Frontal cortex (tissue), 4 donors: ENCODE data around the gene OR4D10. TPM values are rescaled to one million over a fixed set of nuclear protein-coding genes. Genes with fewer than 3 reads are reported as not detected.
"Not testable (repeated sequence)": the region's sequence is repeated elsewhere in the genome, so short reads cannot be mapped to it uniquely, and the experiment has no call there.

Source experiments
- DNase-seq, 2 donors: peaks; one replicate each; pipeline ENCODE4 v3.0.0; 2012; ENCODE audit warnings: low spot score in 2 of 2
- FAIRE-seq: peaks from 2 replicates; lab custom pipeline; 2012; peaks lifted over from hg19 to GRCh38; lab: Jason Lieb, UNC
- total RNA-seq: library from RNA; depleted of rRNA; stranded (reverse); fragments of >200 nt; gene quantifications from one replicate; pipeline ENCODE4 v1.2.3, GENCODE V29; 2014
- donor health status: control.
- donor health status: control.
- donor health status: control.

The OR4D10 gene
- not detected for total RNA-seq

DNA sequence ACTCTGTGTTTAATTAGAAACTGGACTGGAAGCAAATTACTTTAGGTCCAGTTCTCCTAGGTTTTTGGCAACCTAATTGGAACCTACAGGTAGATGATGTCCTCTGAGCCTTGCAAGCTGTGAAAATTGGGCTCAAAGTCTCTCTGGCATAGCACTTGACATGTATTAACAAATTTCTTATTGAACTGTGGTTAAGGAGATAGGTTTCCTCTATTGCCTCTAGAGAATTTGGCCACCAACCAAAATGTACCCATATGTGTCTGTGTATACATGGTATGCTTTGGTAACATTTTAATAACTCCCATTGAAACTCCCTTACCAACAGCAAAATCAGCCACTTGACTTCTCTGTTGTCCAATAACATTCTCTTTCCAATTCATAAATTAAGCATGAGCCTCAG, at the start of gene OR4D10:
Gene OR4D10, plus strand, starts transcription at position 301 of the 400 bp plus-strand sequence. CDS start 4,115 bp downstream, outside the sequence.
- FAIRE-seq = no peak
- DNase-seq = no peak

DNA sequence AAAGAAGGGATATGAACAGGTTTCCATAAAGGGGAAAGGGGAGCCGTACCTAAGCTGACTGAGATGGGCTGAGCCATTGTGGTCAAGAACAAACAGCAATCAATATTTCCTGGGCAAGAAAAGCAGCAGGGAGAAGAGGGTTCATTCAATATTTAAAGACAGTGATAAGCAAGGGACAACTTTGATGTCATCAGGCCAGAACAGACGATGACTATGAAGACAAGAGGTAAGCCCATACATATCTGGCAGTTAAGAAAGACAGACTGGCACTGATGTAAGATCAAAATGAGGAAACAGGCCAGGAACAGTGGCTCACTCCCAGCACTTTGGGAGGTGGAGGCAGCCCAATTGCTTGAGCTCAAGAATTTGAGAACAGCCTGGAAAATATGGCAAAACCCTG, 49.3 kb upstream of the OR4D10 start:
- DNase-seq (no peak), FAIRE-seq (no peak)

DNA sequence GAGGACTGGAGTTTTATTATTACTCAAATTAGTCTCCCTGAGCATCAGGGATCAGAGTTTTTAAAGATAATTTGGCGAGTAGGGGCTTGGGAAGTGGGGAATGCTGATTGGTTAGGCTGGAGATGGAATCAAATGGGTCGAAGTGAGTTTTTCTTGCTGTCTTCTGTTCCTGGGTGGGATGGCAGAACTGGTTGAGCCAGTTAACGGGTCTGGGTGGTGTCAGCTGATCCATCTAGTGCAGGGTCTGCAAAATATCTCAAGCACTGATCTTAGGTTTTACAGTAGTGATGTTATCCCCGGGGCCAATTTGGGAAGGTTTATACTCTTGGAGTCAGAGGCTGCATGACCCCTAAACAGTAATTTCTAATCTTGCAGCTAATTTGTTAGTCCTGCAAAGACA, 48.0 kb upstream of the OR4D10 start:
- FAIRE-seq (no peak), DNase-seq (no peak)

DNA sequence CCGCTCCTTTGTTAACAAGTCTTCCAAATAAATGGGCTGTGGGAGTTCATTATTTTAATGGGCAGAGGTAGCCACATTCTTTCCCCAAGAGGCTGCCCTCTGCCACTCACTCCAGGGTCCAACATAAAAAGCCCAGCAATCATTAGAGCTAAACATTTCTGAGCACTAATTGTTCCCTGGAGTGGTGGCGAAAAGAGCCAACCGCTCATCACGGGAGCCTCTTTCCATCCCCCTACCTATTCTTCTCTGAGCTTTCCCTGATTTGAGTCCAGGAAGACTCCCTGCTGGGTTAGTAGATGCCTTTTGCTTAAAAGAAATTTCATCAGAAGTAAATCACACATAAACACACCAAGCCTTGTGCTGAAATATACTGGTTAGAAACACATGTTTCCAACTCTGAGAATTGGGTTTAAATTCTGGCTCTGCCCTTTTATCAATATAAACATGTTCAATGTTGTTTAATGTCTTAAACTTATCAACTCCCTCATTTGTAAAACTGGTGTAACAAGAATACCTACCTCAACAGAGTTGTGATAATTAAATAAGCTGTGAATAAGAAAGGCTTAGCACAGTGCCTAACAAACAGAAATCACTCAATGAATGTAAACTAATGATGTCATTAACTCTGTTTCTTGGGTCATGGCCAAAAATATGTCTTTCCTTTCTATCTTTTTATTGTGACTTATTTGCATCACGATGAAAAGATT, 46.6 kb upstream of the OR4D10 start, which contains the start of gene OR5A2:
Gene OR5A2, minus strand, starts transcription at position 53 of the 707 bp plus-strand sequence. CDS start 3,460 bp downstream, outside the sequence.
- no peak for DNase-seq
- FAIRE-seq = no peak

DNA sequence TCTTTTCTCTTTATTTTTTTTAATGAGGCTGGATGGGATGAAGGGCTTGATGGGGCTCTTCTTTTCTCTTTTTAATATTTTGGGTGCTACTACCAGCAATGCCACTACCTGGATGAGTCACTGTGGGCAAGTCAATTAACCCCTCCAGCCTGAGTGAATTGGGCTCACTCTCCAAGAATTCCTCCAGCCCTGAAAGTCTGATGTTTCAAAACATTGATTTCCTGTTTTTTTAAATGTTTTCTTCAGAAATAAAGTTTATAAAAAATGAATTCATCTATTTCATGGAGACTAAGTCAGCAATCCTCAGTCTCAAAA, 46.1 kb upstream of the OR4D10 start:
- DNase-seq (no peak), FAIRE-seq (no peak)

DNA sequence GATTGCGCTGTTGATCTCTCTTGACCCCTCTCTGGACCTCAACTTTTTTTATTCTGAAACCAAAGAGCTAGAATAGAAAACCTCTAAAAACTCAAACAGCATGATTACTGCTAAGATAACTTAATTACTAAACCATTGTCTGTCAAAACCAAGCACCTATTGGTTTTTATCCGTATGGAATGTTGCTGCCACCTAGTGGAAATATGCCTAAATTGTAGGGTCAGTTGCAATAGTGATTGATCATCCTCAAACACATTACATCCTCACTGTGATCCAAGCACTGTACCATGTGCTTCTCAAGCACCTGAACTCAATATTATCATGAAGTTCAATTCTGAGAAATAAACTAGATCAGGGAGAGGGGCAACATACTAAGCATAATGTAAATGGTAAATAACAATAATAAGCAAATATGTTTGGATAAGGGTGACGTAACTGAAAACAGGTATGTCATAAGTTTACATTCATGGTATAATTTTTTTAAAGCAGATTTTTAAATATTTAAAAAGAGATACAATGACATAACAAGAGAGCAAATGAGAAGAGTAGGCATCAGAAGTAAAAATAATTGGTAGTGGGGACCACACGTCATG, 43.1 kb upstream of the OR4D10 start:
- DNase-seq = peak in 1 of 2 donors; percentile 35
- no peak for FAIRE-seq

DNA sequence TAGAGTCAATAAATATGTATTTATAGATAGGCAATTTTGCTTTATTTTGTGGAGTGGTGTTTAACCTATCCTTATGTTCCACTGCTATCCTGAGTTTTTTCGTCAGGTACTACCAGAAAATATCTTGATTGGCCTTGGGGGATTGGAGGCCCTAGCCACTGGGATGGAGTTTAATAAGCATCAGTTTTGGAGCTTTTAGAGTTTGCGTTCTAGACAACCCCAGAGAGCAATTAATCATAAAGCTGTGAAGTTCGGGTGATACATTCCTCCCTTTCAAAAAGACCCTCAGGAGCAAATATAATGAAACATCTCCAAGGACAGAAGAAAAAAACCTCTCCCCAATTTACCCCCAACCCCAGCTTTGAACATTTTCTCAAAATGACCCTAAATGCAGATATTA, 36.9 kb upstream of the OR4D10 start, which contains the start of gene OR5A1:
Gene OR5A1, plus strand, starts transcription at position 301 of the 400 bp plus-strand sequence. CDS start 6,700 bp downstream, outside the sequence.
- DNase-seq (no peak), FAIRE-seq (no peak)

DNA sequence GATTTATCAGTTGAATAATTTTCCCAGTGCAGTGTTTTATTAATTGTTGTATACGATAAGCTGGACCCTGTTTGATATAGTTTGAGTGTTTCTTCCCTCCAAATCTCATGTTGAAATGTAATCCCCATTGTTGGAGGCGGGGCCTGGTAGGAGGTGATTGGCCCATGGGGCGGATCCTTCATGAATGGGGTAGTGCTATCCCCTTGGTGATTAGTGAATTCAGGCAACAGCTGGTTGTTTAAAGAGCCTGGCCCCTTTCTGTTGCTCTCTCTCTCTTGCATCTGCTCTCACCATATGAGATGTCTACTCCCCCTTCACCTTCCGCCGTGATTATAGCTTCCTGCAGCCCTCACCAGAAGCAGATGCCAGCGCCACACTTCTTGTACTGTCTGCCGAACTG, 35.3 kb upstream of the OR4D10 start:
- DNase-seq (no peak), FAIRE-seq (no peak)

DNA sequence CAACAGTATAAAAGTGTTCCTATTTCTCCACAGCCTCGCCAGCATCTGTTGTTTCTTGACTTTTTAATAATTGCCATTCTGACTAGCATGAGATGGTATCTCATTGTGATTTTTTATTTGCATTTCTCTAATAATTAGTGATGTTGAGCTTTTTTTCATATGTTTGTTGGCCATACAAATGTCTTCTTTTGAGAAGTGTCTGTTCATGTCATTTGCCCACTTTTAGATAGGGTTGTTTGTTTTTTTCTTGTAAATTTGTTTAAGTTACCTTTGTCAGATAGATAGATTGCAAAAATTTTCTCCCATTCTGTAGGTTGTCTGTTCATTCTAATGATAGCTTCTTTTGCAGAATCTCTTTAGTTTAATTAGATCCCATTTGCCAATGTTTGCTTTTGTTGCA, 27.5 kb upstream of the OR4D10 start:
- not testable (repeated sequence) for DNase-seq, FAIRE-seq

DNA sequence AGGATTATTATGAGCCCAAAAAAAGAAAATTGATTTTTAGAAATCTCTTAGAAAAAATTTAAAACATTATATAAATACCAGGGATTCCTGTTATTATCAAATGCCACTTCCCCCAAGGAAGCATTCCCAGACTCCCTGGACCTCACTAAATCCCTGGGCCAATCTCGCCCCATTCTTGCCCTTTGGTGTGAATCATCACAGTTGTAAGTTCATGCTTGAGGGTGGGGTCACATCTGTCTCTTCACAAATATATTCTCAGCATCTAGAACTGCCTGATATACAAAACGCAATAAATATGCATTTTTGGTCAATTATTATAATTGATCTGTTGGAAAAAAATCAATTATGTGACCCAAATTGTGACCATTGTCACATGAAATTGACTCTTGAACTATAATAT, 24.6 kb upstream of the OR4D10 start:
- FAIRE-seq (no peak), DNase-seq (no peak)

DNA sequence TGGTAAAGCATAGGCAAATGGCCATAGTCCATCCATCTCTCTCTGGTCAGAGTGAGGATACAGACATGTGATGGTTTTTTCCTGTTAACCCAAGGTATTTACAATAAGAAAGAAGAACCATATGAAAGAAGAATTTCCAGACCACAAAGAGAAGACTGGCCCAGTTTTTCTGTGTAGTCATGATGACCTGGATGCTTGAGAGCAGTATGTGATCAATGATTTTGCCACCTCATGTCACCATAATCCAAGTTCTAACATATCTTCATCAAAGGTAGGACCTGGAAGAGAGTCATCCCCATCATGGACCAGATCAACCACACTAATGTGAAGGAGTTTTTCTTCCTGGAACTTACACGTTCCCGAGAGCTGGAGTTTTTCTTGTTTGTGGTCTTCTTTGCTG, 16.5 kb upstream of the OR4D10 start, which contains the start of gene OR4D6:
Gene OR4D6, plus strand, starts transcription at position 301 of the 400 bp plus-strand sequence. Its CDS starts 0 bp downstream, at position 301.
- FAIRE-seq (no peak), DNase-seq (no peak)

DNA sequence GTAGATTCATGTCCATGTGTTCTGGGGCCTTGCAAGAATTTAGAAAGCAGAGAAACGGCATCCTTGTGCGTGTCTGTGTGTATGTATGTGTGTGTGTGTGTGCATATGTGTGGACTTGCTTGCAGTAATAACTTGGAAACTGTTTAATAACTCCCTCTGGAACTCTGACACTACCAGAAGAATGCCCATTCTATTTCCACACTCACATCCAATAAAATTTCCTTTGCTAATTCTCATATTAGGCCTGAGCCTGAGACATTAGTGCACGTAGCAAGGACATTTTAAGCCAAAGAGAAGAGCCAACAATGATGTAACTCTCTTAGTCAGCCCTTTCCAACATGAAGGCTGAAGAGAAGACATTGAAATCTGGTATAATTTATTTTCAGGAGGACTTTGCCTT, 13.2 kb upstream of the OR4D10 start:
- no peak for FAIRE-seq
- DNase-seq = no peak

DNA sequence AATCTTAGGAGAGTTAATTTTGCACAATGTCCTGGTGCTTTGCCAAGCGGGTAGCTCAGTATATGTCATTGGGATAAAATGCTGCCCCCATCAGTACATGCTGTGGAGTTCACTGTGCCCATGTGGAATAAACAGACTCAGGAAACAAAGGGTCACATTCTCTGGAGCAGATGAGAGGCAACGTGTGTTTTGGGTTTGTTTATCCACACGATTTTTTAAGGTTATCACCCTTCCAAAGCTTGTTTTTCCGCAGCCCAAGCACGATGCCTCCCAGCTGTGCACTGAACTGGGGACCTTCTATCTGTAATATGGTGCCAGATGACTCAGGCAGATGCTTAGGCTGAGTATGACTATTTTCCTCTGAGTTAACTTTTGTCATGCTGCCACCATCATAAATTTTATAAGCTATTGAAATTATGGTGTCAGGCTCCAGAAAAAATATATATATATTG, 9.9 kb upstream of the OR4D10 start:
- DNase-seq = no peak

DNA sequence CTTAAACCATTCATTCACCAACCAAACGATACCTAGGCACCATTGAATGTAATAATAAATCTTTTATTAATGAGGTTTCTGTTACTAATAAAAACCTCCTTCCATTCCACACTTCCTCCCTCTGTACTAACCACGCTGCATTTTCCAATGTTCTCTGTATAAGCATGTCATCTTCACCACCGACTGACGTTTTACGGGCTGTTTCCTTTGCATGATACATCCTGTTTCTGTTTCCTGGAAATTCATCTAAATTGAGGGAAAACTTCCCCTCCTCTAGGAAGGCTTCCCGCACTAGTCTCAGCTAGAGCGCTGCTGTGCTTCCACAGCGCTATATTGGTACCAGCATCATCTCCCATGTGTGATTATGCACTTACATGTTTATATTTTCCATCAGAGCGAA, 2.1 kb downstream of the OR4D10 start:
- DNase-seq (no peak), FAIRE-seq (no peak)

More for the DNA sequence above, 9.9 kb upstream of the OR4D10 start:
- no peak for FAIRE-seq

DNA sequence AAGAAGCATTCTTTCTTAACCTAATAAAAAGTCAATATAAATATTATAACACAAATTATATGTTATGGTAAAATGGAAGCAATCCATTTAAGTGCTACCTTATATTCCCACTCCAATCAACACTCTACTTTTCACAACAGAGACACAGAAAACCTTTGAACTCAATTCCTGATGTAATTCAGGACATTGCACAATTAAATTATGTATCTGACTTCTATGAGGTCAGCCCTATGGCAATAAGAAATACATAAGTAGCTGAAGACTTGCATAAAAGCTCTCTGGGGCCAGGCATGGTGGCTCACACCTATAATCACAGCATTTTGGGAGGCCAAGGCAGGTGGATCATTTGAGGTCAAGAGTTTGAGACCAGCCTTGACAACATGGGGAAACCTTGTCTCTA, 6.8 kb downstream of the OR4D10 start:
- no peak for FAIRE-seq
- DNase-seq = no peak

DNA sequence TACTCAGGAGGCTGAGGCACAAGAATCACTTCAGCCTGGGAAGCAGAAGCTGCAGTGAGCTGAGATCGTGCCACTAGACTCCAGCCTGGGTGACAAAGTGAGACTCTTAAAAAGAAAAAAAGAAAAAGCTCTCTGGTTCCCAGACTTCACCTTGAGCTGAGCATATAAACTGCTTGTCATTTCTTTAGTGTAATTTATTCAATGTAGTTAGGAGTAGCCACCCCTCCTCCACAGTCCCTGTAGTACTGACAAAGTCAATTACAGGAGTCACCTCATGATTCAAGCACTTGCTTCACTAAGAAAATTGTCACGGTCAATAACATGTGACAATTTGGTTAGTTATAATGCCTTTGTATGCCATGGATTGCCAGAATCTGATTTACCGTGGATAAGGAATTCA, 7.2 kb downstream of the OR4D10 start:
- no peak for DNase-seq
- no peak for FAIRE-seq

DNA sequence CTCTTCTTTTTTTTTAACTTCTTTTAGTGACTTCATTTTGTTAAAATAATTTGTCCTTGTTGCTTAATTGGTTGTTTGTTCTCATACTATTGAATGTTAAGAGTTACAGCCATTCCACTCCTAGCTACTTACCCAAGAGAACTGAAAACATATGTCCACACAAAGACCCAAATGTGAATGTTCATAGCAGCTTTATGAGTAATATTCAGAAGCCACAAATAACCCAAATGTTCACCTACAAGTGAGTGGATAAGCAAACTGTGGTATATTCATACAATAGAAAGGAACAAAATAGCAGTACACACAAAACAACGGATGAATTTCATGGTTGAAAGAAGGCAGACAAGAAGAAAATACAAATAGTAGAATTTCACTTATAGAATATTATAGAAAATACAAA, 28.8 kb downstream of the OR4D10 start:
- DNase-seq = no peak
- FAIRE-seq = no peak

DNA sequence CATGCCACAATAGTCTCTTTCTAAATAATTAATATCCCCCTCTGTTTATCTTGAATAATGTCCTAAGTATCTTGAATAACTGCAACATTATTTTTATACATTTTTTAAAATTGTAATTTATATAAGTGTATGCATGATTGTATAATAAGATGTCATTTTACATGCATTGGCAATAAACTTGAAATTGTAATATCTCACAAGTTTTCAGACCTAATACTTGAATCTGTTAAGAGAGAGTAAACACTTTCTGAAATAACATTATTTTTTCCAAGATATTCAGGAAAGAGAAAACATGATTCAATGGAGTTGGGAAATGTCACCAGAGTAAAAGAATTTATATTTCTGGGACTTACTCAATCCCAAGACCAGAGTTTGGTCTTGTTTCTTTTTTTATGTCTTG, 30.2 kb downstream of the OR4D10 start, which contains the start of gene OR4D11:
Gene OR4D11, plus strand, starts transcription at position 301 of the 400 bp plus-strand sequence. Its CDS starts 0 bp downstream, at position 301.
- FAIRE-seq (peak; percentile 28), DNase-seq (no peak)

DNA sequence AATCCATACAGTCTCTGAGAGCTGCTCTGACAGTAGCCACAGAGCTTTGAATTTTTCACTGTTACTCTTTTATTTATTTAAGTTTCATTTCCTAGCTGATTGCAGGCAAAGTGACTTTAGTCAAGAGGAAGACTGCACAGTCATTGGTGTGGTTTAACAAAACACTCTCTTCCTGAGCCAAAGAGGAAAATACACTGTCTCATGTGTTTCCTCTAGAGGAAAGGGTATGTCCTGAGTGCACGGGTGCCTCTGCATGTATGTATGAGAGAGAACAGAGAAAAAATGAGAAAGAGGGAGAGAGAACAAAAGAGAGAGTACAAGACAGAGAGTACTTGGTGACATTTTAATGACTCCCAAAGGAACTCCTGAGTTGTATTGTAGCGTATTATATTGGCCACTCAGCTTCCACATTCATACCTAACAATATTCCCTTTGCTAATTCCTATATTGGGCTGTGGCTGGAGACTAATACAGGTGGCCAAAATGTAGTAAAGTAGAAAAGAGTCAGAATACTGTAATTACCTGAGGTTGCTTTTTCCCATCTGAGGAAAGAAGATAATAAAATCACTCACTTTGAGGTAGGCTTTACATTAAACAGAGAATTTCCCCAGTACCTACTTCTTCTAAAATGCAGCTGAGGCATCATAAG, 38.0 kb downstream of the OR4D10 start, which contains the start of gene OR4D9:
Gene OR4D9, plus strand, starts transcription at position 599 of the 649 bp plus-strand sequence. CDS start 3,374 bp downstream, outside the sequence.
- DNase-seq (no peak), FAIRE-seq (no peak)

DNA sequence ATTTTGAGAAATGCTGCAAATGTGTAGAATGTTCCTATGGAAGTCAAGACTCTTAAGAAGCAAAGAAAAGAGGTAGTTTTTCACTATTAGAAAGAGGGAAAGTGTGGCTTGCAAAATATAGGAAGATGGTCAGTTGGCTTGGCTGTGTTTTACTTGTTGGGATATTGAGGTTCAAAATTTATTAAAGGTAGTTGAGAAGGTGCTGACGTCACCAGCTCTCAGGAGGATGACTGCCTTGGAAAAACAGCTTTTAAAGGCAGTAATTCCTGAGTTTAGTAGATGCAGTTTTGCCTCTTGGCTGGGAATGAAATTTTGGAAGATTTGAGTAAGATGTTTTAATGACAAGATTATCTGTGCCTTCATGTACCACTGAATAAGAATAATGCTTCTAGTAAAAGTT, 38.6 kb downstream of the OR4D10 start:
- DNase-seq (no peak), FAIRE-seq (no peak)

DNA sequence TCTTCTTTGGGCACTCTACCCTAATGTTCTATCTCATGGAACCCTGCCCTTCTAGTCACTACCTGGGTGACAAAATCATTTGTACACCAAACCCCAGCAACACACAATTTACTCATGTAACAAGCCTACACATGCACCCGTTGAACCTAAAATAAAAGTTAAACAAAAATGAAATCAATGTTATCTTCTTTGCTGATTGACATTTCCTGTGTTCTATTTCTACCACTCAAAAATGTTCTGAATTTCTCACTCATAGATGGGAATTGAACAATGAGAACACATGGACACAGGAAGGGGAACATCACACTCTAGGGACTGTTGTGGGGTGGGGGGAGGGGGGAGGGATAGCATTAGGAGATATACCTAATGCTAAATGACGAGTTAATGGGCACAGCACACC, 47.0 kb downstream of the OR4D10 start:
- not testable (repeated sequence) for FAIRE-seq, DNase-seq
